Inferior parietal cortex (tissue), 1 donor: Measurements from ENCODE around the gene DIAPH3.

Experiments
- DNase-seq: peaks from one replicate; pipeline ENCODE4 v3.0.0-alpha.2; 2016; ENCODE audit errors: extremely low spot score

The DIAPH3 gene

DNA sequence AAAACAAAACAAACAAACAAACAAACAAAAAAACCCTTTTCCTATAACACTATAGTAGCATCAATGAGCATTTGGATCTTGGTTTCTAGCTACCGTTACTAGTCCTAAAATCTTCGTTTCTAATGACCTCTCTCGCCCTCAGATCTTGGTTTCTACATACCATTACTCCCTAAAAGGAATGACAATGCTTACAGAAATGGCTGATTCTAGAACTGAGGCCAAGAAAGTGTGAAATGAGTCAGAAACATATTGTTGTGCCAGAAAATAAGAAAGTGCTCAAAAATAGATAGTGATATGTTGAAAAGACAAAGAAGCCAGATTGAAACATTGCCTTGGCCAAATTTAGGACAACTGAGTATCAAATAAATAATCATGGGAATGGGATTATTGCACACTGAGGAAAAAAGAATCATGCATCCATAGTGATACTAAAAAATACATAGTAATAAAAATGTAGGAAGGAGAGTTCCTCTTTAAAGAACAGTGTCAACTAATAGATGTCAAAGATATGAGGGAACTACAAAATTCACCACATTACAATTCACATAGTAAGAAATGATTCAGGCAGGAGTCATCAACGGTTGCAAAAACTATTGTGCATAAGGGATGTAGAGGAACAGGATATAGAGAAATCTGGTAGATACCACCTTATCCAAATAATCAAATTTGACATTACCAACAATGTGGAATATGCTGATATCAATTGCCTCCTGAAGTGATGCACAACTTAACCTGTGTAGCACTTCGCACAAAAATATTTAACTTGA lies 386.6 kb downstream of the DIAPH3 start:
- no peak for DNase-seq

GRCh38 chr13:59774491-59774971 lies 389.2 kb downstream of the DIAPH3 start:
- DNase-seq = no peak

DNA sequence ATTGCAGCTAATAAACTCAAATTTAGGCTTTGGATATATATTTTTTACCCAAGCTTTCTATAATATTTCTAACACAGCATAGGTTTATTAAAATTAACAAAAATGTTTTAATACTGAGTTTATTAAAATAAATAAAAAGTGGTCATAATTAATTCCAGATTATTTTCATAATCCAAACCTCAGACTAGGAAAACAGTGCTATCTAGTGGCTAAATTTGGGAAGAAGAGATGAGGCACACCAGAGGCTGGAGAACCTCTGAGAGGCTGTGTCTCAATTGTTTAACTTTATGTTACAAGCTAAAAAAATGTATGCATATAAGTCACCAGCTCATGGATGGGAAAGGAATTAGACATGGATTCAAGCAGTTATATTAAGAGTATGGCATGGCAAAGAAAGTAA lies 392.5 kb downstream of the DIAPH3 start:
- DNase-seq = no peak

DNA sequence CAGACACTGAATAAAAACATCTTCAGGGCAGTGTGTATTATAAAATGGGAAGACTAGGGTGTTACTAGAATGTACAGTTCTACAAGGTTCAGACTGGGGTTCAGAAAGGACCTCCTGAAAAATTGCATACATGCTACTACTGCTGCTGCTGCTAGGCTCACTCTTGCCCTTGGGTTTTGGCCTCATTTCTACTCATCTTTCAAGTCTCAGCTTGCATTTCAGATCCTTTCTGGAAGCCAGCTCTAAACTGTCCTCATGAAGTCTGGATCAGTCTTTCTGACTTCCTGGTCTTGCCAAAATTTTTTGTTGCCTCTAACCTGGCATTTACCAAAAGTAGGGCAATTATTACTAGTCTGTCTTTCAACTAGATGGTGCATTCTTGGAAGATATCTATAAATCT lies 393.3 kb downstream of the DIAPH3 start:
- DNase-seq = no peak

DNA sequence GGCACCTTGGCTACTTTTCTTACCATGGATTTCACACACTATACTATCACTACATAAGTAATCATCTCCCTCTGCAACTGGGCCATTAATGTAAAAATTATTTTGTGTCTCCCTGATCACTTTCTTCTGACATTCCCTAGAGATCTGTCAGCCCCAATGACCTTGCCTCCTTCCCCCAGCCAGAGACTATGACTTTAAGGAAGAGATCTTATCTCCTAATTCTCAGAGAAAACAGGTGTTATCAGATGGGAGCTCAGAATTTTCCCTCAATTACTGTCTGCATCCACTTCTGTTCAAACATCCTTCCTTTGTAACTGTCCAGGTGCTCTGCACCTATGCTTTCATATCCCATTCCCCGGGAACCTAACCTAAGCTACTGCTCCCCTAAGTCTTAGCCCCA lies 397.5 kb downstream of the DIAPH3 start:
- no peak for DNase-seq

DNA sequence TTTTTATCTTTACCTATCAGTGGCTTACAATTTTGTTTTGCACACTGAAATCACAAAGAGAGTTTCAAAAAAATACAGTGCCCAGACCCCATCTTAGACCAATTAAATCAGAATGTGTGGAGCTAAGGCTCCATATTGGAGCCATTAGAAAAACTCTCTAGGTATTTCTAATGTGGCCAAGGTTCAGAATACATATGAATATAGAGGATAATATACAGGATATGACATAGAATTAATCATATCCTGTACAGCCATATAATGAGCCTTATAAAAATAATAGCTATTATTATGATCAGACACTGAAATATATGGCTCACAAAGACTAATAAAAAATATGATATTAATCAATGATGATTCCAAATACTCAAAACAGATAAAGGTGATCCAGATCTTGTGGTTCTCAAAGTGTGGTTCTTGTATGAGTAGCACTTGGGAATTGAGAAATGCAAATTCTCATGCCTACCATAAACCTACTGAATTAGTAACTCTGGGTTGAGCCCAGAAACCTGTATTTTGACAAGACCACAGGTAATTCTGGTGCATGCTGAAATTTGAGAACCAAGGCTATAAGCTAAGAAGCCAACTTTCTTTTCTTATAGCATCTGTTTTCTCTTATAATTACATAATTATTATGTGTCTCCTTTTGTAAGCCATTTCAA lies 408.0 kb downstream of the DIAPH3 start:
- no peak for DNase-seq

- DNase-seq = no peak
Measured at GRCh38 chr13:59754411-59754810, 409.3 kb downstream of the DIAPH3 start.

GRCh38 chr13:59750860-59751259 lies 412.9 kb downstream of the DIAPH3 start:
- peak; percentile 81 for DNase-seq

- DNase-seq = no peak
Measured at GRCh38 chr13:59748046-59748445, 415.7 kb downstream of the DIAPH3 start.

- no peak for DNase-seq
Measured at GRCh38 chr13:59747529-59747928, 416.2 kb downstream of the DIAPH3 start.

- DNase-seq = no peak
Measured at GRCh38 chr13:59746291-59746962, 417.3 kb downstream of the DIAPH3 start.

DNA sequence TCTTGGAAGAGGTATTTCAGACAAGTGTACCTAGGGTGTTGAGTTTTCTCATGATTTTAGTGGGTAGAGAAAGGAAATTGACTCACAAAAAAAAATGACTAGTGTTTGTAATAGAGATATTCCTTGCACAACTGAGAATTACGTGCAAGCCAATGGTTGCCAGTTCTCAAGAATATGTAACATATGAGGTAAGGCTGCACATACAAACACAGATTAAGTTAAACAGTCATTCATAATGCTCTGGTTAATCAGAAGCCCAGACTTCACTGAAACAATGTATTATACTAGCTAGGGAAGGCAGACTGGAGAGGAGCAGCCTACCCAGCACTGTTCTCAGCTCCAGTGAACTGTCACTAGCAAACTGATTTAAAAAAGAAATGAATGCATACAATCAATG lies 418.3 kb downstream of the DIAPH3 start:
- DNase-seq = no peak

- no peak for DNase-seq
Measured at GRCh38 chr13:59744747-59745391, 418.9 kb downstream of the DIAPH3 start.

- DNase-seq = no peak
Measured at GRCh38 chr13:59743195-59743594, 420.5 kb downstream of the DIAPH3 start.

DNA sequence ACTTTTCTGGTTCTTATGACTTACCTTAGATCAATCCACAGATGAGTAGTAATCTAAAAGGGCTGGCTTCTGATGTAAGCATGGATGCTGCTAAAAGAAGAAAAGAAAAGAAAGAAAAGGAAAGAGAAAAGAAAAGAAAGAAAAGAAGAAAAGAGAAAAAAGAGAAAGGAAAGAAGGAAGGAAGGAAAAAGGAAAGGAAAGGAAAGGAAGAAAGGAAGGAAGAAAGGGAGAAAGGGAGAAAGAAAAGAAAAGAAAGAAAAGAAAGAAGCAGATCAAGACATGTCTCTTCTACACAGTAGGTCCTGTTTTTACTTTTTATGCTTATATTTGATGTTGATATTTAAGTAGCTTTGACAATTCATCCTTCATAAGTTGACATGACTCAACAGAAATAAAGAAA lies 421.3 kb downstream of the DIAPH3 start:
- no peak for DNase-seq

DNA sequence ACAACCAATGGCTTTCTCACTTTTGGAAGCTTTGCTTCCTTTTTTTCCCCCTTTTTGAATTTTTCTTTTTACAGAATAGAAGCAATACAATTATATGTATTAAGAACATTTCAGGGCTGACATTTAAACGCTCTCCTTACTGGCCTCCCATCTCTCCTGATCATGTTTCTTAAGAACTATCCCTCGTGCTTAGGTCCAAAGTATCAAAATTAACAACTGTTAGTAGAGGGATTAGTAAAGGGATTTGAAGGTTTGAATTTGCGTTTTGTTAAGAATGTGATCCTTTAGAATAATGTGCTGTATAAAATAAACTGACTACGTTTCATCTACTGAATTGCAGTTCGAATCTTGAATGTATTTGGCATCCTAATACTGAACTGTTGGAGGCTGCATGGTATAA lies 424.8 kb downstream of the DIAPH3 start:
- no peak for DNase-seq

- DNase-seq = no peak
Measured at GRCh38 chr13:59734393-59734792, 429.3 kb downstream of the DIAPH3 start.

- no peak for DNase-seq
Measured at GRCh38 chr13:59733744-59734143, 430.0 kb downstream of the DIAPH3 start.

DNA sequence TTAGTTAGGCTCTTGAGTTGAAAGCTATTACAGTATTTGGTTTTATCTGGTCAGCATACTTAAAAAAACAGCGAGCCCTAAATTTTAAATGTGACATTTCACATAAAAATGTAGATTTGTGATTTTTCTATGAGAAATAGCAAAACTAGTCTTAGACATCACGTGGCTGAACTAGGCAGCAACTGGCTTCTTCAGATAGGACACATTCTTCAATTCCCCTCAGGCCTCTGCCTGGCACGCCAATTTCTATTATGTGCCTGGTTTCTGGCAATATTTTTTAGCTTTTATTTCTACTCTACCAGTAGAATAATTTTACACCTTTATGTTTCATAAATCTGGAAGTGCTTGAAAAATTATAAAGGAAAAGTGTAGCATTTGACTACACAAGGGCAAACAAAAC lies 433.7 kb downstream of the DIAPH3 start:
- DNase-seq = no peak

DNA sequence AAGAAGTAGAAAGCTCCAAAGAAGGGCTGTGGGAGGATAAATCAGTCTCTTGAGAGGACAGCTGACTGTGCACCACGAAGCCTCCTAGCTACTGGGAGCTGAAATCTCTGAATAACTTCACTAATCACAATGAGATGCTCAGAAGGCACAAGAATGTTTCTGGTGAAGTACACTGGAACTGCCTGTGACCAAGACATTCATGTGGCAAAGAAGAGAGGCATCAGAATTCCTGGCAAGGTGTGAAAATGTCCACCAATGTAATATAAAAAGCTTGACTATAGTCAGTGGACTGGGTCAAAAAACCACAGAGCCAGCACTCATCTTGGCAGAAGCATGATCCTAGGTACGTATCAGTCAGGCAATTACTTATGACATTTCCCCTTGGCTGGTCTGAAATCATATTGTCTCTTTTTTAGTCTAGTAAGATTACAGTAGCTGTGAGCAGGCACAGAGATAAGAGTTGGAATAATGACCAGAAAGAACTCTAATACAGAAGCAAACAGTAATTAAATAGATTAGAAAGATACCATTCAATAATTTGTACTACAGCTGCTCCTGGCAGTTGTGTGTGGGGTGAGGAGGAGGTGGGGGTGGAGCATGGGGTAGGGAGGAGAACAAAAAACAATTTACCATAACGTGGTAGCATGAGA lies 434.7 kb downstream of the DIAPH3 start:
- no peak for DNase-seq
